GM12878 (cell line): Measurements from ENCODE around the gene TMEM244. TPM values are rescaled to one million over a fixed set of nuclear protein-coding genes. Genes with fewer than 3 reads are reported as not detected.

Source experiments
- ATAC-seq: fragments of 200-7000 bp; cut with Tn5 transposase; 3 replicates; pipeline ENCODE4 v1.9.1; 2020; ENCODE audit warnings: mild to moderate bottlenecking, moderate library complexity
- BruUV-seq: library from RNA; stranded (reverse); fragments of 400-500 nt; replicated peaks from 2 replicates; lab custom pipeline; 2021; lab: Mats Ljungman, UMichigan
- CTCF ChIA-PET: fragments of 300-600 bp; sonication (Branson Sonifier 250); formaldehyde crosslinking; extraction: SDS; loops from one replicate; lab custom pipeline; 2021; ENCODE audit warnings: inconsistent platforms; lab: Yijun Ruan, JAX
- POLR2A ChIA-PET: fragments of 350-600 bp; formaldehyde crosslinking; extraction: SDS; loops from one replicate; lab custom pipeline; 2021; ENCODE audit warnings: inconsistent platforms; lab: Charles Lee
- RAD21 ChIA-PET: fragments of 300-600 bp; sonication (Branson Sonifier 250); formaldehyde crosslinking; loops from one replicate; lab custom pipeline; 2023; ENCODE audit warnings: antibody characterized with exemption; ENCODE audit not compliant: unreplicated experiment; lab: Charles Lee
- SMC1A ChIA-PET: fragments of 300-600 bp; sonication (Branson Sonifier 250); formaldehyde crosslinking; loops from one replicate; lab custom pipeline; 2023; ENCODE audit not compliant: unreplicated experiment, uncharacterized antibody; lab: Charles Lee
- DNase-seq: peaks from one replicate; pipeline ENCODE4 v3.0.0-alpha.2; 2011; ENCODE audit warnings: low read depth, low spot score
- FAIRE-seq: peaks from 3 replicates; lab custom pipeline; 2011; peaks lifted over from hg19 to GRCh38; lab: Jason Lieb, UNC
- H2AFZ ChIP-seq: 2 replicates; pipeline ENCODE4 v1.6.0; 2011; ENCODE audit warnings: low read depth, low read length, control low read depth; ENCODE audit not compliant: control insufficient read depth
- H3K27ac ChIP-seq: 2 replicates; pipeline ENCODE4 v1.5.1; 2011; ENCODE audit warnings: control low read depth; ENCODE audit not compliant: control insufficient read depth, insufficient read depth
- H3K27me3 ChIP-seq, 2 experiments: replicated peaks in 1 of 2; 2 replicates each; pipeline versions ENCODE4 v1.6.0 to v1.6.1; 2011; ENCODE audit warnings: low read length in 1 of 2; ENCODE audit not compliant: control insufficient read depth in 2 of 2, insufficient read depth in 2 of 2
- H3K36me3 ChIP-seq, 2 experiments: 2 replicates each; pipeline ENCODE4 v1.5.1; 2011; ENCODE audit warnings: low read length in 1 of 2; ENCODE audit not compliant: control insufficient read depth in 2 of 2, insufficient read depth in 2 of 2
- H3K4me1 ChIP-seq: 2 replicates; pipeline ENCODE4 v1.6.1; 2011; ENCODE audit warnings: mild to moderate bottlenecking, low read length, moderate library complexity, mixed read lengths; ENCODE audit not compliant: control insufficient read depth, insufficient read depth
- H3K4me2 ChIP-seq: 2 replicates; pipeline ENCODE4 v1.6.0; 2011; ENCODE audit warnings: control low read depth; ENCODE audit not compliant: control insufficient read depth, insufficient read depth
- H3K4me3 ChIP-seq: fragments of 200-600 bp; sonication (generic); 2 replicates; pipeline ENCODE4 v1.5.1; 2016
- H3K79me2 ChIP-seq: 2 replicates; pipeline ENCODE4 v1.6.0; 2011; ENCODE audit warnings: low read length; ENCODE audit not compliant: control insufficient read depth, insufficient read depth
- H3K9ac ChIP-seq: 2 replicates; pipeline ENCODE4 v1.8.0; 2011; ENCODE audit warnings: low read length, control low read depth, mixed read lengths; ENCODE audit not compliant: control insufficient read depth, insufficient read depth
- H3K9me3 ChIP-seq: replicated peaks from 3 replicates; pipeline ENCODE4 v1.5.1; 2011; ENCODE audit warnings: mild to moderate bottlenecking, low read length; ENCODE audit not compliant: control insufficient read depth, insufficient read depth
- H4K20me1 ChIP-seq: 2 replicates; pipeline ENCODE4 v1.6.0; 2011; ENCODE audit not compliant: control insufficient read depth, insufficient read depth
- CBX5 ChIP-seq: sonication (generic); IDR thresholded peaks from 2 replicates; pipeline ENCODE4 v1.6.1; 2016; ENCODE audit warnings: low read depth, moderate library complexity, mild to moderate bottlenecking, inconsistent platforms
- IKZF1 ChIP-seq: fragments of 450-650 bp; conservative IDR thresholded peaks from 2 replicates; pipeline ENCODE4 v1.6.1; 2017; ENCODE audit warnings: antibody characterized with exemption, mild to moderate bottlenecking
- JUND ChIP-seq: IDR thresholded peaks from 2 replicates; pipeline ENCODE4 v1.6.1; 2012; ENCODE audit warnings: low read depth, mild to moderate bottlenecking, low read length, improper control_type of control experiment, moderate library complexity
- NFYB ChIP-seq: IDR thresholded peaks from 2 replicates; pipeline ENCODE4 v1.6.1; 2011; ENCODE audit warnings: low read depth, mild to moderate bottlenecking, low read length, improper control_type of control experiment, moderate library complexity; ENCODE audit not compliant: insufficient read depth
- RBBP5 ChIP-seq: fragments of 200-600 bp; sonication (generic); conservative IDR thresholded peaks from 2 replicates; pipeline ENCODE4 v1.6.1; 2016
- RUNX3 ChIP-seq: IDR thresholded peaks from 2 replicates; pipeline ENCODE4 v1.6.1; 2012; ENCODE audit warnings: low read length, inconsistent platforms
- ZBTB40 ChIP-seq: fragments of 450-650 bp; IDR thresholded peaks from 2 replicates; pipeline ENCODE4 v1.6.1; 2016; ENCODE audit warnings: mild to moderate bottlenecking, moderate library complexity, borderline replicate concordance
- WGBS: methylation state at CpG from one replicate; pipeline ENCODE4 v1.1.6; 2016; ENCODE audit warnings: low lambda C conversion rate; ENCODE audit not compliant: insufficient replicate concordance, insufficient coverage; ENCODE audit errors: missing lambda C conversion rate; 5-methylcytosine and 5-hydroxymethylcytosine counted together
- in situ Hi-C: fragments of 300-500 bp; cut with MboI; formaldehyde crosslinking; loops from 9 replicates; pipeline ENCODE4 v1.14.3; 2018; ENCODE audit warnings: mixed read lengths
- intact Hi-C: fragments of 100-400 bp; cut with micrococcal nuclease; formaldehyde crosslinking; loops from one replicate; pipeline ENCODE4 v1.14.2; 2022; ENCODE audit not compliant: unreplicated experiment
- polyA plus RNA-seq, 11 experiments: library from polyadenylated mRNA; depleted of rRNA in 4 of 11; unstranded in 6 of 11; stranded (reverse) in 5 of 11; fragments of >200 nt; fragmentation: Nextera tagmentation in 4 of 11; fragmentation: Illumina TruSeq in 1 of 11; extraction: Ambion mirVana in 4 of 11; extraction: Trizol in 1 of 11; gene quantifications; 1 replicate in 1 of 11; 2 replicates in 10 of 11; pipeline versions ENCODE4 v1.2.1 to v1.2.3, GENCODE V29; 2011 to 2016; ENCODE audit warnings: inconsistent platforms in 2 of 11, missing spikeins in 2 of 11, low read depth in 1 of 11
- total RNA-seq, 4 experiments: library from RNA; depleted of rRNA in 3 of 4; stranded (reverse); fragments of >200 nt in 3 of 4; fragmentation: Illumina TruSeq in 1 of 4; extraction: Trizol in 1 of 4; gene quantifications; 2 replicates each; pipeline versions ENCODE4 v1.2.1 to v1.2.3, GENCODE V29; 2013 to 2021
- TF ChIP-seq, protein P1 (sequence below): fragments of 450-650 bp; IDR thresholded peaks from 2 replicates; pipeline ENCODE4 v1.6.1; 2017; ENCODE audit warnings: antibody characterized with exemption, mild to moderate bottlenecking, moderate library complexity

The TMEM244 gene
- total and polyA plus RNA-seq, 10 of the 15 experiments (the other 5 are each of a cell fraction or from before 2014, with no cell fraction given): 0.14 TPM; not detected in 9

DNA sequence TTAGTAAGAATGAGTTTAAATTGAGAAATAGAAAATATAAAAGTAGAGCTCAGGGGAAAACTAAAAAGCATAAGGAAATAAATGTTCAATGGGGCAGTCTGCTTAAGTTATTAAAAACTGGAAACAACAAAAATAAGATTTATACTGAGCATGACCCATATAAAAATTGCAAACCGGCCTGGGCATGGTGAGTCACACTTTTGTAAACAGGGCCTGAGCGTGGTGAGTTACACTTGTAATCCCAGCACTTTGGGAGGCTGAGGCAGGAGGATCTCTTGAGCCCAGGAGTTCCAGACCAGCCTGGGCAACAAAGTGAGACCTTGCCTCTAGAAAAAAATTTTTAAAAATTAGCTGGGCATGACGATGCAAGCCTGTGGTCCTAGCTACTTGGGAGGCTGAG is 74.6 kb downstream of the TMEM244 start:
- Histone ChIP-seq H3K9ac (no peak overlapping the region), H3K4me2 (no peak overlapping the region), H3K27me3 (peaks cover 0 to 4% of the 10 kb centered on the region in 2 experiments; a peak in 2 of 4 replicates), H3K4me1 (no peaks in the 10 kb centered on the region), H2AFZ (no peak overlapping the region), H3K9me3 (no peaks in the 10 kb centered on the region), H4K20me1 (no peaks in the 10 kb centered on the region), H3K27ac (no peak overlapping the region), H3K79me2 (no peaks in the 10 kb centered on the region), H3K4me3 (no peak overlapping the region), H3K36me3 (no peaks in the 10 kb centered on the region)
- ATAC-seq: no peak
- WGBS: 41% methylated on average over 3 of the region's 3 CpGs
- TF ChIP-seq NFYB (no peak), ZBTB40 (no peak), CBX5 (no peak), RBBP5 (no peak), JUND (no peak), RUNX3 (no peak), IKZF1 (no peak)
- TF ChIP-seq, protein P1, sequence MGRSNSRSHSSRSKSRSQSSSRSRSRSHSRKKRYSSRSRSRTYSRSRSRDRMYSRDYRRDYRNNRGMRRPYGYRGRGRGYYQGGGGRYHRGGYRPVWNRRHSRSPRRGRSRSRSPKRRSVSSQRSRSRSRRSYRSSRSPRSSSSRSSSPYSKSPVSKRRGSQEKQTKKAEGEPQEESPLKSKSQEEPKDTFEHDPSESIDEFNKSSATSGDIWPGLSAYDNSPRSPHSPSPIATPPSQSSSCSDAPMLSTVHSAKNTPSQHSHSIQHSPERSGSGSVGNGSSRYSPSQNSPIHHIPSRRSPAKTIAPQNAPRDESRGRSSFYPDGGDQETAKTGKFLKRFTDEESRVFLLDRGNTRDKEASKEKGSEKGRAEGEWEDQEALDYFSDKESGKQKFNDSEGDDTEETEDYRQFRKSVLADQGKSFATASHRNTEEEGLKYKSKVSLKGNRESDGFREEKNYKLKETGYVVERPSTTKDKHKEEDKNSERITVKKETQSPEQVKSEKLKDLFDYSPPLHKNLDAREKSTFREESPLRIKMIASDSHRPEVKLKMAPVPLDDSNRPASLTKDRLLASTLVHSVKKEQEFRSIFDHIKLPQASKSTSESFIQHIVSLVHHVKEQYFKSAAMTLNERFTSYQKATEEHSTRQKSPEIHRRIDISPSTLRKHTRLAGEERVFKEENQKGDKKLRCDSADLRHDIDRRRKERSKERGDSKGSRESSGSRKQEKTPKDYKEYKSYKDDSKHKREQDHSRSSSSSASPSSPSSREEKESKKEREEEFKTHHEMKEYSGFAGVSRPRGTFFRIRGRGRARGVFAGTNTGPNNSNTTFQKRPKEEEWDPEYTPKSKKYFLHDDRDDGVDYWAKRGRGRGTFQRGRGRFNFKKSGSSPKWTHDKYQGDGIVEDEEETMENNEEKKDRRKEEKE: no peak
- ChIA-PET CTCF (interaction anchor here (0.9 to 2.7 kb wide), 6 partner anchors 11 to 287 kb away, joined by 3 to 14 read pairs (median 3); no protein-coding TSS in a partner anchor), RAD21 (interaction anchor here (1.8 kb wide), 1 partner anchor 12 kb away, joined by 5 read pairs; no protein-coding TSS in a partner anchor), SMC1A (interaction anchor here (0.8 to 1.2 kb wide), 5 partner anchors 9 to 47 kb away, joined by 3 to 4 read pairs (median 4); no protein-coding TSS in a partner anchor), POLR2A (no interaction called here)
- no TSS peak for BruUV-seq
- no peak for FAIRE-seq
- no peak for DNase-seq
- intact Hi-C loops: no loop called here
- in situ Hi-C loops: no loop called here
